ENCODE measurements around the gene TMEM131. TPM values are rescaled to one million over a fixed set of nuclear protein-coding genes. Genes with fewer than 3 reads are reported as not detected.

The TMEM131 gene
- total RNA-seq, 1 donor from 2014 or later: 36.4 TPM

- TF ChIP-seq CTCF (IDR thresholded peaks at IDR 0.05): no peak
- Mint-ChIP-seq H3K36me3 (ENCODE audit: unreplicated experiment) (no peaks in the 10 kb centered on the region), H3K27ac (ENCODE audit: unreplicated experiment) (no peak overlapping the region), H3K4me1 (ENCODE audit: unreplicated experiment) (peaks cover 8% of the 10 kb centered on the region), H3K27me3 (ENCODE audit: unreplicated experiment) (no peaks in the 10 kb centered on the region), H3K9me3 (ENCODE audit: unreplicated experiment) (no peaks in the 10 kb centered on the region), H3K4me3 (ENCODE audit: unreplicated experiment) (no peak overlapping the region)
- DNase-seq (ENCODE audit: extremely low spot score, unreplicated experiment): no peak
Observed at GRCh38 chr2:97728091-97728731, 267.5 kb downstream of the TMEM131 start.

GRCh38 chr2:97727296-97727695 is 268.5 kb downstream of the TMEM131 start:
- H3K9me3 Mint-ChIP-seq (ENCODE audit: unreplicated experiment): no peaks in the 10 kb centered on the region
- no peak overlapping the region for H3K27ac Mint-ChIP-seq (ENCODE audit: unreplicated experiment)
- no peaks in the 10 kb centered on the region for H3K27me3 Mint-ChIP-seq (ENCODE audit: unreplicated experiment)
- DNase-seq (ENCODE audit: extremely low spot score, unreplicated experiment): no peak
- no peak for TF ChIP-seq CTCF (IDR thresholded peaks at IDR 0.05)
- no peak overlapping the region for H3K4me3 Mint-ChIP-seq (ENCODE audit: unreplicated experiment)
- no peaks in the 10 kb centered on the region for H3K36me3 Mint-ChIP-seq (ENCODE audit: unreplicated experiment)
- H3K4me1 Mint-ChIP-seq (ENCODE audit: unreplicated experiment): peaks cover 8% of the 10 kb centered on the region

- no peak for DNase-seq (ENCODE audit: extremely low spot score, unreplicated experiment)
- Mint-ChIP-seq H3K9me3 (ENCODE audit: unreplicated experiment) (no peaks in the 10 kb centered on the region), H3K4me1 (ENCODE audit: unreplicated experiment) (peaks cover 8% of the 10 kb centered on the region)
Observed at GRCh38 chr2:97726261-97727064, 269.3 kb downstream of the TMEM131 start.

GRCh38 chr2:97724946-97725688 is 270.6 kb downstream of the TMEM131 start:
- peaks cover 8% of the 10 kb centered on the region for H3K4me1 Mint-ChIP-seq (ENCODE audit: unreplicated experiment)
- TF ChIP-seq CTCF (IDR thresholded peaks at IDR 0.05): no peak
- H3K36me3 Mint-ChIP-seq (ENCODE audit: unreplicated experiment): no peaks in the 10 kb centered on the region
- no peaks in the 10 kb centered on the region for H3K9me3 Mint-ChIP-seq (ENCODE audit: unreplicated experiment)
- no peak for DNase-seq (ENCODE audit: extremely low spot score, unreplicated experiment)
- H3K4me3 Mint-ChIP-seq (ENCODE audit: unreplicated experiment): no peak overlapping the region
- H3K27me3 Mint-ChIP-seq (ENCODE audit: unreplicated experiment): no peaks in the 10 kb centered on the region
- no peak overlapping the region for H3K27ac Mint-ChIP-seq (ENCODE audit: unreplicated experiment)

More at GRCh38 chr2:97726261-97727064, 269.3 kb downstream of the TMEM131 start:
- no peaks in the 10 kb centered on the region for H3K27me3 Mint-ChIP-seq (ENCODE audit: unreplicated experiment)
- TF ChIP-seq CTCF (IDR thresholded peaks at IDR 0.05): no peak
- no peak overlapping the region for H3K4me3 Mint-ChIP-seq (ENCODE audit: unreplicated experiment)
- no peaks in the 10 kb centered on the region for H3K36me3 Mint-ChIP-seq (ENCODE audit: unreplicated experiment)
- no peak overlapping the region for H3K27ac Mint-ChIP-seq (ENCODE audit: unreplicated experiment)

- no peak for DNase-seq (ENCODE audit: extremely low spot score, unreplicated experiment)
- Mint-ChIP-seq H3K27ac (ENCODE audit: unreplicated experiment) (no peak overlapping the region), H3K4me1 (ENCODE audit: unreplicated experiment) (peaks cover 8% of the 10 kb centered on the region), H3K27me3 (ENCODE audit: unreplicated experiment) (peaks cover 2% of the 10 kb centered on the region), H3K36me3 (ENCODE audit: unreplicated experiment) (no peaks in the 10 kb centered on the region), H3K4me3 (ENCODE audit: unreplicated experiment) (no peak overlapping the region), H3K9me3 (ENCODE audit: unreplicated experiment) (no peaks in the 10 kb centered on the region)
- TF ChIP-seq CTCF (IDR thresholded peaks at IDR 0.05): no peak
Observed at GRCh38 chr2:97724501-97724900, 271.2 kb downstream of the TMEM131 start.

Measured in osteocyte (in vitro differentiated cells).